Skeletal muscle cell (primary cell): ENCODE data around the gene ATAD1.
"Not testable (repeated sequence)": the region's sequence is repeated elsewhere in the genome, so short reads cannot be mapped to it uniquely, and the experiment has no call there.

Experiments
- DNase-seq: peaks from one replicate; pipeline ENCODE4 v3.0.0-alpha.2; 2010; ENCODE audit warnings: low read depth
- H3K4me3 ChIP-seq: 2 replicates; pipeline ENCODE4 v1.5.1; 2011; ENCODE audit warnings: low read depth, mild to moderate bottlenecking, control low read depth, low read length, moderate library complexity

Gene ATAD1

GRCh38 chr10:87849001-87849400, 31.0 kb upstream of the ATAD1 start:
- no peak for DNase-seq
- no peak overlapping the region for H3K4me3 ChIP-seq

DNA sequence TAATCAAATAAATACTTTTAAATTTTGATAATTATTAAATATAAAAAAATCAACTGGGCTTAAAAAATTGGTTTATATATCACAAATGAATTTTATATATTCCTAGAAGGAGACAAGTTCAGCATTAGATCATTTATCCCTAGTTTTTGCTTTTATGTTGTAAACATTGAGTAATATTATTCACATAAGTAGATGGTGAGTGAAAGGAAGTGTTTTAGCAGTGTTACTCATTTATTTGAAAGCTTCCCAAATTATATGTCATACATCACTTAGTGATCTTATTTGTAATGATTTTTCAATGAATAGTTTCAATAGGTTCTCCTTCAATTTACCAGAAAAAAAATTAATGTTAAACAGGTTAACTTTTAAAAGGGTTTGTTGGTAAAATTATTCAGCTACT, 29.5 kb upstream of the ATAD1 start:
- H3K4me3 ChIP-seq = no peak overlapping the region
- no peak for DNase-seq

DNA sequence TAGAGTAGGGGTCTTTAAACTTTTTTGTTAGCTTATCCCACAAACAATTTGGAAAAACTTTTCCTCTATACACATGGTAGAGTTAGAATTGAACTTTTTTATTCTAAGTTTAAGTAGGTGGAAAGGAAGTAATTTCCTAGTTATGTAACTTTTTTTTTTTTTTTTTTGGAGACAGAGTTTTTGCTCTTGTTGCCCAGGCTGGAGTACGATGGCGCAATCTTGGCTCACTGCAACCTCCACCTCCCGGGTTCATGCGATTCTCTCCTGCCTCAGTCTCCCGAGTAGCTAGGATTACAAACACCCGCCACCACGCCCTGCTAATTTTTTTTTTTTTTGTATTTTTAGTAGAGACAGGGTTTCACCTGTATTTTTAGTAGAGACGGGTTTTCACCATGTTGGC, 28.7 kb upstream of the ATAD1 start:
- not testable (repeated sequence) for DNase-seq, H3K4me3 ChIP-seq

GRCh38 chr10:87846023-87846422, 28.0 kb upstream of the ATAD1 start:
- H3K4me3 ChIP-seq = no peak overlapping the region
- no peak for DNase-seq

GRCh38 chr10:87845624-87845998, 27.6 kb upstream of the ATAD1 start:
- H3K4me3 ChIP-seq = no peak overlapping the region
- DNase-seq = no peak

GRCh38 chr10:87844837-87845623, 27.0 kb upstream of the ATAD1 start:
- no peak for DNase-seq
- no peak overlapping the region for H3K4me3 ChIP-seq

GRCh38 chr10:87843714-87844113, 25.7 kb upstream of the ATAD1 start:
- H3K4me3 ChIP-seq = no peak overlapping the region
- DNase-seq = no peak

GRCh38 chr10:87842776-87843497, 24.9 kb upstream of the ATAD1 start:
- no peak for DNase-seq
- no peak overlapping the region for H3K4me3 ChIP-seq

DNA sequence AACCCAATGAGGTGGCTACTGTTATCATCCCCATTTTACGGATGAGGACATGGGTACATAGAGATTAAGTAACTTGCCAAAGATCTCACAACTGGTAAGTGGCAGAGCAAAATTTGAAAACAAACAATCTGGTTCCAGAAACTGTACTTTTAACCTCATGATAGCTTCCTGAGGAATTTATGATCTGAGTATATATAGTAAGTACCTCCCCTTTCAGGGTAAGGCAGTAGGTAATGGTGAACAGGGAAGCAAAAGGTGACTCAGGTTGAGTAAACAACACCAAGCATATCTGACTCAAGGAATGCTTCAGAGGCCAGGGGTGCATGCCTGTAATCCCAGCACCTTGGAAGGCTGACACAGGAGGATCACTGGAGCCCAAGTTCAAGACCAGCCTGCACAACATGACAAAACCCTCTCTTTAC, 24.2 kb upstream of the ATAD1 start:
- DNase-seq = no peak
- no peak overlapping the region for H3K4me3 ChIP-seq

DNA sequence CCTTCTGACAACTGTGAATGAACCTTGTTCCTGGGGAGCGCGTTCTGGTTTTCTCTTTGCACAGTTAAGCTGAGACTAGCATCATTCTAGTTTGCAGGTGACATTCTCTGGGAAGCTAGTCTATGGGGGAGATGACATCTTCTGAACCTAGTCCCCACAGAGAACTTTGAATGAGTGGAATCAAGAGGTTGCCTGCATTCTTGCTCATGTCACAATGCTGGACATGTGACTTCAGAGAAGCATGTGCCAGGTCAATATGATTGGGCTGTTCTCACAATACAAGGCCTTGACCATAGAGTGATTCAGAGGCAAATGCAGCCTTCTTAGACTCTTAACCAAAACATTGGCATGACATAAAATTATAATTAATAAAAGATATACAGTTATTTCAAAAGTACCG, 23.2 kb upstream of the ATAD1 start:
- DNase-seq = no peak
- H3K4me3 ChIP-seq = no peak overlapping the region

DNA sequence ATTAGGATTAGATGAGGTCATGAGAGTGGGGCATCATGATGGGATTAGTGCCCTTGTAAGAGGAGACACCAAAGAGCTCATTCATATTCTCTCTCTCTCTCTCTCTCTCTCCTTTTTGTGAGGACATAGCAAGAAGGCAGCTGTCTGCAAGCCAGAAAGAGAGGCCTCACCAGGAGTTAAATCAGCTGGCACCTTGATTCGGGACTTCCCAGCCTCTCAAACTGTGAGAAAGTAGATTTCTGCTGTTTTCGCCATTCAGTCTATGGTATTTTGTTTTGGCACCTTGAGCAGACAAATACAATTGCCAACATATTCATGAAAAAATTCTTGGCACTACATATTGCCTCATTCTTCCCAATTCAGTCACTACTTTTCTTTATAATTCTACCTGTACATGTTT, 20.6 kb upstream of the ATAD1 start:
- DNase-seq = no peak

GRCh38 chr10:87837445-87837844, 19.4 kb upstream of the ATAD1 start:
- no peak for DNase-seq
- no peak overlapping the region for H3K4me3 ChIP-seq

More for the DNA sequence above, 20.6 kb upstream of the ATAD1 start:
- H3K4me3 ChIP-seq = no peak overlapping the region

GRCh38 chr10:87836098-87836497, 18.1 kb upstream of the ATAD1 start:
- no peak for DNase-seq
- H3K4me3 ChIP-seq = no peak overlapping the region

- DNase-seq = no peak
- H3K4me3 ChIP-seq = no peak overlapping the region
These were observed 12.1 kb upstream of the ATAD1 start for GRCh38 chr10:87829986-87830729.

GRCh38 chr10:87829051-87829450, 11.0 kb upstream of the ATAD1 start:
- not testable (repeated sequence) for DNase-seq, H3K4me3 ChIP-seq

DNA sequence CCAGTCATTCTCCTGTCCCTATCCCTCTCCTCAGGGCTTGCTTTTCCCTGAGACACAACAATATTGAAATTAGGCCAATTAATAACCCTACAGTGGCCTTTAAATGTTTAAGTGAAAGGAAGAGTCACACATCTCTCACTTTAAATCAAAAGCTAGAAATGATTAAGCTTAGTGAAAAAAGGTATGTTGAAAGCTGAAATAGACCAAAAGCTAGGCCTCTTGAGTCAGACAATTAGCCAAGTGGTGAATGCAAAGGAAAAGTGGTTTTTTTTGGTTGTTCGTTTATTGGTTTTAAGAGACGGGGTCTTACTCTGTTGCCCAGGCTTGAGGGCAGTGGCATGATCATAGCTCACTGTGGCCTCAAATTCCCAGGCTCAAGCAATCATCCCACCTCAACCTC, 9.7 kb upstream of the ATAD1 start:
- no peak for DNase-seq
- H3K4me3 ChIP-seq = no peak overlapping the region

- no peak for DNase-seq
- no peak overlapping the region for H3K4me3 ChIP-seq
These were observed 8.6 kb upstream of the ATAD1 start for GRCh38 chr10:87826653-87827052.

GRCh38 chr10:87819289-87819585, 1.2 kb upstream of the ATAD1 start:
- H3K4me3 ChIP-seq = no peak overlapping the region

GRCh38 chr10:87818505-87819288, 671 bp upstream of the ATAD1 start:
- DNase-seq = no peak
- H3K4me3 ChIP-seq = peak overlapping the region; percentile 93

More at GRCh38 chr10:87819289-87819585, 1.2 kb upstream of the ATAD1 start:
- DNase-seq = no peak
